Islet of Langerhans (tissue), 1 donor: Measurements from ENCODE around the gene MUC20.
"Not testable (repeated sequence)": the region's sequence is repeated elsewhere in the genome, so short reads cannot be mapped to it uniquely, and the experiment has no call there.

Experiments used
- FAIRE-seq: peaks from one replicate; lab custom pipeline; 2011; peaks lifted over from hg19 to GRCh38; lab: Jason Lieb, UNC

Gene MUC20

GRCh38 chr3:195770841-195771645, 50.3 kb downstream of the MUC20 start:
- not testable (repeated sequence) for FAIRE-seq

- no peak for FAIRE-seq
Measured at GRCh38 chr3:195771646-195772300, 51.0 kb downstream of the MUC20 start.

GRCh38 chr3:195773956-195774537, 53.3 kb downstream of the MUC20 start:
- FAIRE-seq: no peak

GRCh38 chr3:195774917-195775316, 54.1 kb downstream of the MUC20 start:
- no peak for FAIRE-seq

GRCh38 chr3:195777975-195778374, 57.2 kb downstream of the MUC20 start:
- no peak for FAIRE-seq

GRCh38 chr3:195781236-195781635, 60.5 kb downstream of the MUC20 start:
- FAIRE-seq: not testable (repeated sequence)
